ENCODE results near the gene TRIM17.
A peak's percentile ranks its signal among the peaks of the same experiment; 100 is the strongest.

Gene TRIM17

GRCh38 chr1:228452194-228453021 is 35.7 kb upstream of the TRIM17 start:
- Histone ChIP-seq H3K4me2 (ENCODE audit: low read length) (no peak overlapping the region), H2BK15ac (replicated peaks; ENCODE audit: low read depth) (no peak overlapping the region), H3K4me1 (ENCODE audit: control insufficient read depth, low read depth, low read length) (peaks cover 2% of the 10 kb centered on the region), H3K23ac (ENCODE audit: low read length) (no peak overlapping the region), H3K18ac (ENCODE audit: low read length) (no peak overlapping the region), H3K4me3 (ENCODE audit: low read length) (no peak overlapping the region), H3K27ac (ENCODE audit: low read depth, low read length) (no peak overlapping the region), H3K79me1 (ENCODE audit: low read length) (peaks cover 1% of the 10 kb centered on the region), H3K27me3 (ENCODE audit: insufficient read depth, low read length, poor library complexity) (no peaks in the 10 kb centered on the region), H4K8ac (ENCODE audit: low read depth, low read length) (no peak overlapping the region), H2BK5ac (ENCODE audit: low read length) (no peak overlapping the region), H4K5ac (ENCODE audit: low read length) (no peak overlapping the region), H3K9ac (ENCODE audit: low read length) (no peak overlapping the region), H3K79me2 (ENCODE audit: control insufficient read depth, insufficient read depth, low read length) (no peaks in the 10 kb centered on the region), H3K4ac (ENCODE audit: low read depth, low read length) (no peak overlapping the region), H2AK5ac (ENCODE audit: low read length) (no peak overlapping the region), H3K56ac (ENCODE audit: low read length) (no peak overlapping the region), H3K36me3 (ENCODE audit: control insufficient read depth, insufficient read depth, low read length) (no peaks in the 10 kb centered on the region), H2BK120ac (ENCODE audit: low read depth, low read length) (no peak overlapping the region)
- DNase-seq = no peak
- WGBS (ENCODE audit: extremely low coverage, insufficient coverage, low lambda C conversion rate) = no CpG with 5 or more reads among the region's 10 CpGs

- H4K5ac ChIP-seq (ENCODE audit: low read length) = no peak overlapping the region
- no peak overlapping the region for H3K4me2 ChIP-seq (ENCODE audit: low read length)
- WGBS (ENCODE audit: extremely low coverage, insufficient coverage, low lambda C conversion rate) = no CpG with 5 or more reads among the region's 11 CpGs
- no peak overlapping the region for H4K8ac ChIP-seq (ENCODE audit: low read depth, low read length)
- peaks cover 8% of the 10 kb centered on the region for H3K27me3 ChIP-seq (ENCODE audit: insufficient read depth, low read length, poor library complexity)
- H2AK5ac ChIP-seq (ENCODE audit: low read length) = no peak overlapping the region
- no peak overlapping the region for H3K23ac ChIP-seq (ENCODE audit: low read length)
- H3K56ac ChIP-seq (ENCODE audit: low read length) = no peak overlapping the region
- H3K4ac ChIP-seq (ENCODE audit: low read depth, low read length) = no peak overlapping the region
- H3K18ac ChIP-seq (ENCODE audit: low read length) = no peak overlapping the region
- H3K9ac ChIP-seq (ENCODE audit: low read length) = no peak overlapping the region
- H3K27ac ChIP-seq (ENCODE audit: low read depth, low read length) = no peak overlapping the region
- H2BK120ac ChIP-seq (ENCODE audit: low read depth, low read length) = no peak overlapping the region
- no peaks in the 10 kb centered on the region for H3K36me3 ChIP-seq (ENCODE audit: control insufficient read depth, insufficient read depth, low read length)
- no peak for DNase-seq
- no peak overlapping the region for H2BK15ac ChIP-seq (replicated peaks; ENCODE audit: low read depth)
- no peaks in the 10 kb centered on the region for H3K79me1 ChIP-seq (ENCODE audit: low read length)
- no peak overlapping the region for H3K4me3 ChIP-seq (ENCODE audit: low read length)
- no peaks in the 10 kb centered on the region for H3K4me1 ChIP-seq (ENCODE audit: control insufficient read depth, low read depth, low read length)
- no peak overlapping the region for H2BK5ac ChIP-seq (ENCODE audit: low read length)
- no peaks in the 10 kb centered on the region for H3K79me2 ChIP-seq (ENCODE audit: control insufficient read depth, insufficient read depth, low read length)
Observed at GRCh38 chr1:228450200-228450599, 33.5 kb upstream of the TRIM17 start.

GRCh38 chr1:228448372-228448771 is 31.7 kb upstream of the TRIM17 start:
- no peak overlapping the region for H3K56ac ChIP-seq (ENCODE audit: low read length)
- no CpG with 5 or more reads among the region's 6 CpGs for WGBS (ENCODE audit: extremely low coverage, insufficient coverage, low lambda C conversion rate)
- H3K4me2 ChIP-seq (ENCODE audit: low read length) = no peak overlapping the region
- no peak overlapping the region for H4K5ac ChIP-seq (ENCODE audit: low read length)
- H3K18ac ChIP-seq (ENCODE audit: low read length) = no peak overlapping the region
- no peak overlapping the region for H2AK5ac ChIP-seq (ENCODE audit: low read length)
- no peaks in the 10 kb centered on the region for H3K36me3 ChIP-seq (ENCODE audit: control insufficient read depth, insufficient read depth, low read length)
- H3K27ac ChIP-seq (ENCODE audit: low read depth, low read length) = no peak overlapping the region
- H3K4me1 ChIP-seq (ENCODE audit: control insufficient read depth, low read depth, low read length) = no peaks in the 10 kb centered on the region
- H3K4me3 ChIP-seq (ENCODE audit: low read length) = no peak overlapping the region
- no peak for DNase-seq
- H3K23ac ChIP-seq (ENCODE audit: low read length) = no peak overlapping the region
- H3K79me2 ChIP-seq (ENCODE audit: control insufficient read depth, insufficient read depth, low read length) = no peaks in the 10 kb centered on the region
- peaks cover 13% of the 10 kb centered on the region for H3K27me3 ChIP-seq (ENCODE audit: insufficient read depth, low read length, poor library complexity)
- H3K79me1 ChIP-seq (ENCODE audit: low read length) = no peaks in the 10 kb centered on the region
- H3K4ac ChIP-seq (ENCODE audit: low read depth, low read length) = no peak overlapping the region
- no peak overlapping the region for H2BK5ac ChIP-seq (ENCODE audit: low read length)
- H4K8ac ChIP-seq (ENCODE audit: low read depth, low read length) = no peak overlapping the region
- no peak overlapping the region for H2BK15ac ChIP-seq (replicated peaks; ENCODE audit: low read depth)
- no peak overlapping the region for H3K9ac ChIP-seq (ENCODE audit: low read length)
- no peak overlapping the region for H2BK120ac ChIP-seq (ENCODE audit: low read depth, low read length)

GRCh38 chr1:228446852-228447251 is 30.2 kb upstream of the TRIM17 start:
- Histone ChIP-seq H3K27ac (ENCODE audit: low read depth, low read length) (no peak overlapping the region), H3K36me3 (ENCODE audit: control insufficient read depth, insufficient read depth, low read length) (no peaks in the 10 kb centered on the region), H2BK15ac (replicated peaks; ENCODE audit: low read depth) (no peak overlapping the region), H4K5ac (ENCODE audit: low read length) (no peak overlapping the region), H3K56ac (ENCODE audit: low read length) (no peak overlapping the region), H3K4me3 (ENCODE audit: low read length) (no peak overlapping the region), H4K8ac (ENCODE audit: low read depth, low read length) (no peak overlapping the region), H3K27me3 (ENCODE audit: insufficient read depth, low read length, poor library complexity) (peaks cover 13% of the 10 kb centered on the region), H3K9ac (ENCODE audit: low read length) (no peak overlapping the region), H3K18ac (ENCODE audit: low read length) (no peak overlapping the region), H3K4me1 (ENCODE audit: control insufficient read depth, low read depth, low read length) (no peaks in the 10 kb centered on the region), H2BK5ac (ENCODE audit: low read length) (no peak overlapping the region), H3K4ac (ENCODE audit: low read depth, low read length) (no peak overlapping the region), H2BK120ac (ENCODE audit: low read depth, low read length) (no peak overlapping the region), H3K23ac (ENCODE audit: low read length) (no peak overlapping the region), H3K79me1 (ENCODE audit: low read length) (no peaks in the 10 kb centered on the region), H2AK5ac (ENCODE audit: low read length) (no peak overlapping the region), H3K79me2 (ENCODE audit: control insufficient read depth, insufficient read depth, low read length) (no peaks in the 10 kb centered on the region), H3K4me2 (ENCODE audit: low read length) (no peak overlapping the region)
- DNase-seq = no peak
- no CpG with 5 or more reads among the region's 15 CpGs for WGBS (ENCODE audit: extremely low coverage, insufficient coverage, low lambda C conversion rate)

- no peaks in the 10 kb centered on the region for H3K4me1 ChIP-seq (ENCODE audit: control insufficient read depth, low read depth, low read length)
Observed at GRCh38 chr1:228445843-228446650, 29.4 kb upstream of the TRIM17 start.

More at GRCh38 chr1:228445843-228446650, 29.4 kb upstream of the TRIM17 start:
- Histone ChIP-seq H3K4ac (ENCODE audit: low read depth, low read length) (no peak overlapping the region), H3K56ac (ENCODE audit: low read length) (peak overlapping the region; percentile 47), H3K27ac (ENCODE audit: low read depth, low read length) (no peak overlapping the region), H3K23ac (ENCODE audit: low read length) (no peak overlapping the region), H3K79me1 (ENCODE audit: low read length) (no peaks in the 10 kb centered on the region), H4K8ac (ENCODE audit: low read depth, low read length) (no peak overlapping the region), H2BK5ac (ENCODE audit: low read length) (no peak overlapping the region), H4K5ac (ENCODE audit: low read length) (no peak overlapping the region), H3K36me3 (ENCODE audit: control insufficient read depth, insufficient read depth, low read length) (no peaks in the 10 kb centered on the region), H3K18ac (ENCODE audit: low read length) (no peak overlapping the region), H2BK120ac (ENCODE audit: low read depth, low read length) (no peak overlapping the region), H3K27me3 (ENCODE audit: insufficient read depth, low read length, poor library complexity) (peaks cover 13% of the 10 kb centered on the region), H3K79me2 (ENCODE audit: control insufficient read depth, insufficient read depth, low read length) (no peaks in the 10 kb centered on the region), H3K4me2 (ENCODE audit: low read length) (peak overlapping the region; percentile 81), H3K4me3 (ENCODE audit: low read length) (peak overlapping the region; percentile 41), H2BK15ac (replicated peaks; ENCODE audit: low read depth) (no peak overlapping the region), H3K9ac (ENCODE audit: low read length) (peak overlapping the region; percentile 63), H2AK5ac (ENCODE audit: low read length) (no peak overlapping the region)
- DNase-seq = peak; percentile 67
- WGBS (ENCODE audit: extremely low coverage, insufficient coverage, low lambda C conversion rate) = no CpG with 5 or more reads among the region's 51 CpGs

Measured in mesendoderm (in vitro differentiated cells).